NCI-H1048 (cell line): Measurements from ENCODE around the gene RELT.

ENCODE experiments used
- DNase-seq: peaks from one replicate; lab custom pipeline; 2025; lab: John Stamatoyannopoulos, UW

Gene RELT

GRCh38 chr11:73392108-73393010 lies 16.2 kb downstream of the RELT start:
- no peak for DNase-seq

- no peak for DNase-seq
Measured at GRCh38 chr11:73393011-73393380, 16.8 kb downstream of the RELT start.

- DNase-seq = no peak
Measured at GRCh38 chr11:73393479-73394415, 17.5 kb downstream of the RELT start.

- no peak for DNase-seq
Measured at GRCh38 chr11:73394416-73395296, 18.5 kb downstream of the RELT start.

GRCh38 chr11:73395297-73396208 lies 19.4 kb downstream of the RELT start:
- no peak for DNase-seq

GRCh38 chr11:73396251-73396930 lies 20.2 kb downstream of the RELT start:
- DNase-seq = no peak

- no peak for DNase-seq
Measured at GRCh38 chr11:73396985-73397384, 20.8 kb downstream of the RELT start.

- DNase-seq = no peak
Measured at GRCh38 chr11:73397468-73398131, 21.4 kb downstream of the RELT start.

- DNase-seq = no peak
Measured at GRCh38 chr11:73398132-73398526, 21.9 kb downstream of the RELT start.

GRCh38 chr11:73398721-73399120 lies 22.5 kb downstream of the RELT start:
- no peak for DNase-seq

GRCh38 chr11:73399159-73399590 lies 23.0 kb downstream of the RELT start:
- DNase-seq = no peak

GRCh38 chr11:73399636-73400035 lies 23.4 kb downstream of the RELT start:
- DNase-seq = no peak

GRCh38 chr11:73400293-73400692 lies 24.1 kb downstream of the RELT start:
- no peak for DNase-seq

- no peak for DNase-seq
Measured at GRCh38 chr11:73401217-73401923, 25.2 kb downstream of the RELT start.

GRCh38 chr11:73401924-73402833 lies 26.0 kb downstream of the RELT start:
- DNase-seq = no peak

- no peak for DNase-seq
Measured at GRCh38 chr11:73402834-73403185, 26.6 kb downstream of the RELT start.

- no peak for DNase-seq
Measured at GRCh38 chr11:73403541-73403940, 27.3 kb downstream of the RELT start.

- no peak for DNase-seq
Measured at GRCh38 chr11:73404048-73404447, 27.8 kb downstream of the RELT start.
